HFF-Myc (cell line): ENCODE data around the gene APPL2.

Source experiments
- DNase-seq: peaks from one replicate; pipeline ENCODE4 v3.0.0-alpha.2; 2011; ENCODE audit warnings: low read depth; ENCODE audit errors: extremely low read depth
- H3K4me3 ChIP-seq: replicated peaks from 2 replicates; pipeline ENCODE4 v1.5.1; 2011; ENCODE audit warnings: low read depth, mild to moderate bottlenecking, control low read depth, low read length
- CTCF ChIP-seq: IDR thresholded peaks from 2 replicates; pipeline ENCODE4 v1.5.1; 2012; ENCODE audit warnings: mild to moderate bottlenecking, low read depth, low read length, control low read depth; ENCODE audit errors: missing control alignments

The APPL2 gene

DNA sequence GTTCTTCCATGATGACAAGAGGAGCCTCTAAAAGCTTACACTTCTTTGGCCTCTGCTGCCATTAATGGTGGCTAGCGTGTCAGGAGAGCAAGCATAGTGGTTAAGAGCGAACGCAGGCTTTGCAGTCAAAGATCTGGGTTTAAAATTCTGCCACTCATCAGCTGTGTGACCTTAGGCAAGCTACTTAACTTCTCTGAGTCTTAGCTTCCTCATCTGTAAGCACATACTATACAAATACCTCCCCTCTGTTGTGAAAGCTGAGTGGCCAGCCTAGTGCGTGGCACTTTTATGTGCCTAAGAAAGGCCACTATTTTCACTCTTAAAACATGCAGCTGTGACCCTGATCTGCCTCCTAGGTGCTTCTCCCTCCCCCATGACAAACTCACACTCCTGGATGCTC is 11.6 kb downstream of the APPL2 start:
- no peak overlapping the region for H3K4me3 ChIP-seq
- DNase-seq = no peak
- no peak for TF ChIP-seq CTCF

- no peak overlapping the region for H3K4me3 ChIP-seq
- DNase-seq = no peak
- no peak for TF ChIP-seq CTCF
Observed at GRCh38 chr12:105223884-105224283, 12.1 kb downstream of the APPL2 start.

DNA sequence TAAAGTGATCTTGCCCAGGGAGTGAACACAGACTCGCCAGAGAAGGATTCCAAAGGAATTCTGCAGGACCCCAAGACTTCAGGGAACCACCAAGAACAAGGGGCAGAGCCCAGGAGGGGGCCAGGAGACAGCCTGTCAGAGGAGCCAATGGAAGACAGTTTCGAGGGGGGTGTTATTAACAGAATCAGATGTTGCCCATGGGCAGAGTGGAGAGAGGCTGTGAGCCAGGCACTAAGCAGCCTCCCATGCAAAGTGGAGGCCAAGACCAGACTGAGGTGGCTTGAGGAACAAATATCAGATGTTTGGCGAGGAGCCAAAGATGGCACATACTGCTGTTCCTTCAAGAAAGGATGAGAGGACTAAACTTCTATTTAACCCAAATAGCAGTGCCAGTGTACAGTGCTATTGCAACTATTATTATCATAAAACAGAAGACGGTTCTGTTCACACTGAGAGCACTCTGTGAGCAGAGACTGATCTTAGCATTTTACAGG is 12.6 kb downstream of the APPL2 start:
- H3K4me3 ChIP-seq = no peak overlapping the region
- no peak for DNase-seq

DNA sequence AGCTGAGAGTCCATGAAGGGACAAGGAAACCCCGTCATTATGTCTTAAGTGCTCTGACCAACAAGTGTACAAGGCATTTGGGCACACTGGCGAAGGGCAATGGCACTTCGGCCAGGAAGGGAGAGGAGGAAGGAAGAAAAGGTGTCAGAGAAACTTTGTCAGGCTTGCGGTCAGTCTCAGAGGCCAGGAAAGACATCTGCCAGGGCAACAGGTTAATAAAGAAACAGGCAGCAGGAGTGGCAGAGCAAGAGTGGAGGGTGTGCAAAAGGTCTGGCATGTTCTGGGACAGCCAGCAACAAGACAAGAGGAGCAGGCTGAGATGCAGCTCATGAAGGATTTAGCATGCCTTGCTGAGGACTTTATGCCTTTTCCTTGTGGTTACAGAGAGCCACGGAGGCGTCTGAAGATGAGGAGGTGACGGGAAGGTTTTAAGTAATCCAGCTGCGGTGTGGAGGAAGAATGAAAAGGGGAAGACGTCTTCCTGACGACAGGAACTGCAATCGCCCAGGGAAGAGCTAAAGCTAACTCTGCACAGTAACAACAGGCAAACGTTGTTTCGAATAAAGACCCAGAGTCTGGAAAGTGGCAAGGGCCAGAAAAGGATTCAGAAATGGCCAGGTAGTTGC is 13.1 kb downstream of the APPL2 start:
- no peak overlapping the region for H3K4me3 ChIP-seq
- no peak for TF ChIP-seq CTCF
- DNase-seq = no peak

More for the DNA sequence above, 12.6 kb downstream of the APPL2 start:
- TF ChIP-seq CTCF = no peak

GRCh38 chr12:105222284-105222655 is 13.7 kb downstream of the APPL2 start:
- no peak for TF ChIP-seq CTCF
- no peak for DNase-seq
- no peak overlapping the region for H3K4me3 ChIP-seq

DNA sequence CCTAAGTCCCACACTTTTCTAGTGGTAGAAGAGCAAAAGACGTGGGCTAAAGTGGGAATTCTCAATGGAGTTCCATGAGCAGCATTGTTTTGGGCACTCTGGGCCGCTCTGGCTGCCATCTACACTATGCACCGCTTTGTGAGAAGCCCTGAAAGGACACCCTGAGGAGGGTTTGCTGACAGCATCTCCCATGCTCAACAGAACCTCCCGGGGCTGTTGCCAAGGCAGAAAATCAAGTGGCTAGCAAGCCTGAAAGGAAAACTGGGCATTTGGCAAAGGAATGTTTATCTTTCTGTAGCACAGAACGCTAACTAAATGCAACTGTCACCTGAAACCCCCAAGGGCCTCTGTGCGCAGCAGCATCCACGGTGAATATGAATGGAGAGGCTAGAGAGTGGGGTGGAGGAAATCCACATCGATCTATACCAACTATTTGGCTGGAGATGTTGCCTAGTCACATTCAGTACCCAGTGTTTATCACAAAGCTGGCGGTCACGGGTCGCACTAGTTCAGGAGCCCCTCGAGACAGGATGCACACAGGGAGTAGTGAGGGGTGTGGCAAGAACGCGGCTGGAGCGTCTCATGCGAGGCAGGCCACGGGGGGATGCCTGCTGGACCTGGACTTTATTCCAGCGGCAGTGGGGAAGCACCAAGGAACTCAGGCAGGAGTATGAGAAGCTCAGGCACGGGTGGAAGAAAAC is 14.2 kb downstream of the APPL2 start:
- DNase-seq = no peak
- no peak for TF ChIP-seq CTCF
- no peak overlapping the region for H3K4me3 ChIP-seq
